Activated CD4-positive, alpha-beta memory T cell treated with anti-CD3 and anti-CD28 coated beads for 36 hours (primary cell): ENCODE measurements around the gene PPP2CA. TPM values are rescaled to one million over a fixed set of nuclear protein-coding genes. Genes with fewer than 3 reads are reported as not detected.
"Not testable (repeated sequence)": the region's sequence is repeated elsewhere in the genome, so short reads cannot be mapped to it uniquely, and the experiment has no call there.

Experiments
- CTCF ChIA-PET: fragments of 350-600 bp; sonication (Branson Sonifier 250); formaldehyde crosslinking; loops from one replicate; lab custom pipeline; 2021; ENCODE audit warnings: antibody characterized with exemption, inconsistent platforms; lab: Charles Lee
- POLR2A ChIA-PET: fragments of 350-600 bp; sonication (Branson Sonifier 250); formaldehyde crosslinking; loops from one replicate; lab custom pipeline; 2021; ENCODE audit warnings: antibody characterized with exemption; lab: Charles Lee
- DNase-seq: peaks from one replicate; pipeline ENCODE4 v3.0.0-alpha.2; 2020
- H3K27ac Mint-ChIP-seq: one replicate; pipeline ENCODE4 v1.8.0; 2021; ENCODE audit warnings: mixed read lengths
- H3K27me3 Mint-ChIP-seq: one replicate; pipeline ENCODE4 v1.8.0; 2021; ENCODE audit warnings: mixed read lengths
- H3K36me3 Mint-ChIP-seq: one replicate; pipeline ENCODE4 v1.8.0; 2021; ENCODE audit warnings: mixed read lengths
- H3K4me1 Mint-ChIP-seq: one replicate; pipeline ENCODE4 v1.8.0; 2021; ENCODE audit warnings: low read depth, mixed read lengths
- H3K4me3 Mint-ChIP-seq: one replicate; pipeline ENCODE4 v1.8.0; 2021; ENCODE audit warnings: mild to moderate bottlenecking, mixed read lengths
- H3K9me3 Mint-ChIP-seq: one replicate; pipeline ENCODE4 v1.8.0; 2021; ENCODE audit warnings: mixed read lengths
- intact Hi-C: fragments of 100-400 bp; cut with micrococcal nuclease; formaldehyde crosslinking; loops from one replicate; pipeline ENCODE4 v1.15.1; 2023
- total RNA-seq, 2 experiments: library from RNA; stranded (reverse); gene quantifications; one replicate each; pipeline ENCODE4 v1.2.3, GENCODE V29; 2021

The PPP2CA gene
- total RNA-seq, 2 experiments from 2014 or later: 144 to 164 TPM

- H3K4me3 Mint-ChIP-seq, H3K27ac Mint-ChIP-seq, POLR2A ChIA-PET, H3K4me1 Mint-ChIP-seq, H3K9me3 Mint-ChIP-seq, DNase-seq, H3K27me3 Mint-ChIP-seq, CTCF ChIA-PET, H3K36me3 Mint-ChIP-seq, intact Hi-C loops: not testable (repeated sequence)
These were observed 27.7 kb upstream of the PPP2CA start for GRCh38 chr5:134253368-134254153.

DNA sequence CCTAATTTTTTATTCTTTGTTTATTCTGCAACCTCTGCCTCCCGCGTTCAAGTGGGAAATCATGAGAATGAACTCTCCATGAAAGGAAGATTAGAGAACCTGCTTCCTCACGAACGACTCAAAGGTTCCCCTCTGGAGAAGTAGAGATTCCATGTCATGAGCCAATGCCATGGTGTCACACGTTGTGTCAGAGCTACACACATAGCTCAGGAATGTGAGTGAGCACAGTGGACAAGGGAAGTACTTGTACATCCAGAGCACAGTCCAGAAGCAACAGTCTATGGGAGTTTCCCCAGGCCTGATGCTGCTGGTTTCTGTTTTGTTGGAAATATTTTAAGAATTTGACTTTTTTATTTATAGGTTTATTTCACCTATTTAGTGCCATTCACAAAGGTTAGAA lies 26.8 kb upstream of the PPP2CA start:
- Mint-ChIP-seq H3K4me3 (no peak overlapping the region), H3K9me3 (no peaks in the 10 kb centered on the region), H3K4me1 (no peaks in the 10 kb centered on the region), H3K36me3 (no peaks in the 10 kb centered on the region), H3K27me3 (peaks cover 5% of the 10 kb centered on the region), H3K27ac (no peak overlapping the region)
- ChIA-PET CTCF (no interaction called here), POLR2A (no interaction called here)
- intact Hi-C loops: no loop called here
- DNase-seq: no peak

DNA sequence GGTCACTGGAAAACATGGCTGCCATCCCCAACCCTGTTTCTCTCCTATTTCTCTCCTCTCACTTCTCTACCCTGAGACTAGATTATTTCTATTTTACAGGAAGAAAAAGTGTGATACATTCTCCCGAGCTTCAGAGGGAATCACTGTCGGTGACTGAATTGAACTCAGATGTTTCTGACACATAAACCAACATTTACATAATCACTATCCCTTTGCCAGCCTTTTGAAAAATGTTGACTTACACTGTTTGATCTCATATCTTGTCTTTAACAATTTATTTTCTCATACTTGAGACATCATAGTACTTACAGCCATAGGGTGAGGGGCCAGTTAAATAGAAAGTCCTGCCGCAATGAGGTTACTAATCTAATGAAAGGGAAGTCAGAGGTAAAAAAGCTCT lies 25.1 kb upstream of the PPP2CA start:
- intact Hi-C loops: no loop called here
- H3K27ac Mint-ChIP-seq: no peak overlapping the region
- POLR2A ChIA-PET: no interaction called here
- no peak overlapping the region for H3K4me3 Mint-ChIP-seq
- no peaks in the 10 kb centered on the region for H3K4me1 Mint-ChIP-seq
- H3K27me3 Mint-ChIP-seq: peaks cover 5% of the 10 kb centered on the region
- DNase-seq: no peak
- CTCF ChIA-PET: interaction anchor here (1.4 kb wide), 2 partner anchors 67 to 336 kb away, joined by 4 read pairs; no protein-coding TSS in a partner anchor
- H3K9me3 Mint-ChIP-seq: no peaks in the 10 kb centered on the region
- no peaks in the 10 kb centered on the region for H3K36me3 Mint-ChIP-seq

DNA sequence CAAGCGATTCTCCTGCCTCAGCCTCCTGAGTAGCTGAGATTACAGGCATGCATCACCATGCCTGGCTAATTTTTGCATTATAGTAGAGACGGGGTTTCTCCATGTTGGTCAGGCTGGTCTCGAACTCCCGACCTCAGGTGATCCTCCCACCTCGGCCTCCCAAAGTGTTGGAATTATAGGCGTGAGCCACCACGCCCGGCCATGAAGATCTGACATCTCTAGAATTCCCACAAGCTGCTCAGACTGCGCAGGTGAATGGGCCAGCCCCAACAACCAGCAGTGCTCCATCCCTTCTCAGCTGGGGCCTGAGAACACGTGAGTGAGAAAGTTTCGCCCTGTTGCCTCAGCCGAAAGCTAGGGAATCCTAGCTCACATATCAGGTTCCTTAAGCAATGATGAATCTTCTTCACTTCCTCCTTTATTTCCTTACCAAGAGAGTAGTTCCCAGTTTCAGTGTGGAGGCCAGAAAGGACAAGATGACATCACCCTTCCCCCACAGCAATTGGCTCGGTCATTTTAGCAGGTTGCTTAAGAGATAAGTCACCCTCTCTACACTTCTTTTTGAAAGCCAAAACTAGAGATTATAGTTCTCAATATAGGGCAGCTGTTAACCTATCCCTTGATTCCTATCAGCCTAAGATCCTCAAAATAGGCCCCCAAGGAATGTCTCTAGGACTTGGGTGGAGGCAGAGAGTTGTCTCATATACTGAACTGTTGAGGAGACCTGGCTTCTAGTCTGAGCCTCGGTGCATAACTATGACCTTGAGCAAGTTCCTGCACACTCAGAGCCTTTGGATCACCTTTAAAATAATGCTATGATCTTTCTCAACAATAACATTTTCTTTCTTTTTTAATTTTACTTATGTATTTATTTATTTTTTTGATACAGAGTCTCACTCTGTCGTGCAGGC lies 23.9 kb upstream of the PPP2CA start:
- no peaks in the 10 kb centered on the region for H3K36me3 Mint-ChIP-seq
- H3K9me3 Mint-ChIP-seq: no peaks in the 10 kb centered on the region
- intact Hi-C loops: no loop called here
- no peaks in the 10 kb centered on the region for H3K4me1 Mint-ChIP-seq
- H3K4me3 Mint-ChIP-seq: no peak overlapping the region
- peaks cover 5% of the 10 kb centered on the region for H3K27me3 Mint-ChIP-seq
- no peak for DNase-seq
- no peak overlapping the region for H3K27ac Mint-ChIP-seq
- POLR2A ChIA-PET: no interaction called here
- CTCF ChIA-PET: interaction anchor here (1.4 kb wide), 1 partner anchor 338 kb away, joined by 4 read pairs; no protein-coding TSS in a partner anchor

DNA sequence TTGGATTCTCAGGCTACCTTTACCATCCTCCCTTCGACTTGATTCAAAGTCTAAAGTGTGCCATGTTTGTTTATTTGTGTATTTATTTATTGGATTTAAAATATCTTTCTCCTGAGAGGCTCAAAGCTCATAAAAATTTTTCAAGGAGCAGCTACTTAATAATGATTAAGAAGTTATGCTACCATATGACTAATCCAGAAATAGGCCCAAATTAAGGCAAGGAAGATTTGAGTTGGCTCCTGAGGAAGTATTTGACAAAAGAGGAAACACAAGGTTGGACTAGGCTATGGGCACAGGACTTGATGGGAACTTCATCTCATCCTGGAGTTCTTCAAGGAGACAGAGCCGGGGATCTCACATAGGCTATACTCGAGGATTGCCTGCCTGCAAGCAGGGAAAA lies 22.4 kb upstream of the PPP2CA start:
- intact Hi-C loops: no loop called here
- Mint-ChIP-seq H3K4me1 (no peaks in the 10 kb centered on the region), H3K27ac (no peak overlapping the region), H3K36me3 (no peaks in the 10 kb centered on the region), H3K27me3 (peaks cover 3% of the 10 kb centered on the region), H3K9me3 (no peaks in the 10 kb centered on the region), H3K4me3 (no peak overlapping the region)
- CTCF ChIA-PET: no interaction called here
- POLR2A ChIA-PET: no interaction called here
- no peak for DNase-seq

DNA sequence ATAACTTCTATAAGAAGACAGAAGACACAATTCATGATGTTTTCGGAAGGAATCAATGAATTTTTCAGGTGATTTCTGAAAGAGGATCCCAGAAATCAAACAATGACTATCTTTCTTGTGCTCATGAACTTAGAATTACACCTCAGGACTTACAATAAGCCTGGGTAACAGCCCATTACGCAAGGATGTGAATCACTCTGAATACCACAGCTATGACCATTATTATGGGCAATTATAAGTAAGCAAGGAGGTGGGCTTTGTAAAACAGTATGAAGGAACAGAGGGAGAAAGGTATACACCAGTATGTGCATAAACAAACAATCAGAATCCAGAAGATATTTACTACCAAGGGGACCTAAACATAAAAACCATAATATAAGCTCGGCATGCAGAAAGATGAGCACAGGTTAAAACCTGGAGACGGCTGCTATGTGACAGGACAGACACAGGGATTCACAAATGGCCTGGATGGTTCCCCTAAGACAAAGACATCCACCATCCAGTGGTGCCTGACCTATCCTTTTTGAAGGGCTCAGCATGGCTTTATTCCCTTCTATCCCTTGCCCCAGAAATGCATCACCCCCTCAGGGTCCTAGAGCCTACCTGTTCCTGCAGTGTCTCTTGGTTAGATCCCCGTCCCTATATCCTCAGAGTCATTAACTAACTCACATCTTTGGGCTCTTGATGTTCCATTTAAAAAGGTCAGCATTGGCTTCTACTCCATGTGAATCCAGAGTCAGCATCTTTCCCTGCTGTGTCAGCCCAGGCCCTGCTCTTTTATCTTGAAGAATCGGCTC lies 21.8 kb upstream of the PPP2CA start:
- POLR2A ChIA-PET: no interaction called here
- Mint-ChIP-seq H3K27ac (no peak overlapping the region), H3K27me3 (peaks cover 3% of the 10 kb centered on the region), H3K9me3 (no peaks in the 10 kb centered on the region), H3K36me3 (no peaks in the 10 kb centered on the region), H3K4me1 (no peaks in the 10 kb centered on the region), H3K4me3 (no peak overlapping the region)
- intact Hi-C loops: no loop called here
- CTCF ChIA-PET: no interaction called here
- DNase-seq: no peak

DNA sequence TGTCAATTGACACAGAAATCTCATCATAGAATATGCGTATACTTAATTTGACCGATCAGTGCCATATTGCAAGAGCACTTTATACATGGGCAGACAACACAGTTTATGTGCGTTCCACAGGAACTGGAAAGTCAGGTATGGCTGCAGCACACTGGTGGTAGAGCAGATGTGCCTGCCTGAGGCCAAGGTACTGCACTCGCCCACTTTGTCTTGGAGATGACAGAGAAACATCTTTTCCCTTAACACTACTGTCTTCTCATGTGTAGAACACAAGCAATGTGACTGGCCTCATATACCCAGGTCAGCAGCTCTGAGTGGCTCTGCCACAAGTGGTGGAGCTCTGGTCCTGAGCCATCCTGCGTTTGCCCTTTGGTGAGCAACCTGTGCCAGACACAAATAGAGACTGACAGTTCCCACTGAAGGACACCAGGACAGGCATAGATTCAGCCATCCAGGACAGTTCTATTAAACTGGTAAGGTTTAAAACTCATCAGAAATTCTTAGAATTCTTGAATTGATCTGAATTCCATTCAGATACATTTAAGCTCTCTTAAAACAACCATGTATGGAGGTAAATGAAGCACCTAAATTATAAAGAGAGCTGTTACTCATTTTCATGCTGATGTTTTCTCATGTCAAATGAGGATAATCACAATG lies 21.0 kb upstream of the PPP2CA start:
- ChIA-PET POLR2A (no interaction called here), CTCF (interaction anchor here (3.1 kb wide), 1 partner anchor 42 kb away, joined by 8 read pairs; no protein-coding TSS in a partner anchor)
- no peak overlapping the region for H3K4me3 Mint-ChIP-seq
- H3K4me1 Mint-ChIP-seq: no peaks in the 10 kb centered on the region
- no peaks in the 10 kb centered on the region for H3K9me3 Mint-ChIP-seq
- H3K27me3 Mint-ChIP-seq: peaks cover 3% of the 10 kb centered on the region
- DNase-seq: no peak
- no peak overlapping the region for H3K27ac Mint-ChIP-seq
- H3K36me3 Mint-ChIP-seq: no peaks in the 10 kb centered on the region
- intact Hi-C loops: no loop called here

GRCh38 chr5:134245692-134246091 lies 19.8 kb upstream of the PPP2CA start:
- no peaks in the 10 kb centered on the region for H3K27me3 Mint-ChIP-seq
- CTCF ChIA-PET: interaction anchor here (3.1 kb wide), 1 partner anchor 43 kb away, joined by 8 read pairs; no protein-coding TSS in a partner anchor
- intact Hi-C loops: no loop called here
- DNase-seq: no peak
- H3K36me3 Mint-ChIP-seq: no peaks in the 10 kb centered on the region
- no peaks in the 10 kb centered on the region for H3K4me1 Mint-ChIP-seq
- H3K4me3 Mint-ChIP-seq: no peak overlapping the region
- POLR2A ChIA-PET: no interaction called here
- H3K27ac Mint-ChIP-seq: no peak overlapping the region
- no peaks in the 10 kb centered on the region for H3K9me3 Mint-ChIP-seq

DNA sequence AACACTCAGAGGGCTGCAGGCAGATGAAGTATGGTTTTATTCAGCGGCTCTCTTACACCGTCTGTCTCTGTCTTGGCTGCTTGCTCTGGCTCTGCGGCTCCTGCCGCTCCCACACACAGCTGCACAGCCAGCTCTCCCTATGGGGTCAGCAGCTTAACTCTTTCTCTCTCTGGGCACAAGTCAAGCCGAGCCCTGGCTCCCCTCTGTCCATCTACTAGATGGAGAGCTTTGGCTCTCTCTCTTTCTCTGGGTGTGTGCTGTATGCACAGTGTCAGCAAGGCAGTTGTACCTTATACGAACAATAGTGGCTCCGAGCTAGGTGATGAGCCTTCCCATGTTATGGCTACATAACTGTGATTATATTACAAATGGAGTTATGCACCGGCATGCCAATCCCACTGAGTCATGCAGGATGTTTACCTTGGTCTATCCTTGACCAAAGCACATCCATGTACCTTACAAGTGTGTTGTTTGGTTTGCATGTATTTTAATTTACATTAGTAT lies 19.3 kb upstream of the PPP2CA start:
- Mint-ChIP-seq H3K9me3 (no peaks in the 10 kb centered on the region), H3K4me1 (no peaks in the 10 kb centered on the region), H3K4me3 (no peak overlapping the region), H3K27me3 (no peaks in the 10 kb centered on the region), H3K36me3 (no peaks in the 10 kb centered on the region), H3K27ac (no peak overlapping the region)
- POLR2A ChIA-PET: no interaction called here
- CTCF ChIA-PET: interaction anchor here (3.1 kb wide), 1 partner anchor 44 kb away, joined by 8 read pairs; no protein-coding TSS in a partner anchor
- intact Hi-C loops: no loop called here
- DNase-seq: no peak

DNA sequence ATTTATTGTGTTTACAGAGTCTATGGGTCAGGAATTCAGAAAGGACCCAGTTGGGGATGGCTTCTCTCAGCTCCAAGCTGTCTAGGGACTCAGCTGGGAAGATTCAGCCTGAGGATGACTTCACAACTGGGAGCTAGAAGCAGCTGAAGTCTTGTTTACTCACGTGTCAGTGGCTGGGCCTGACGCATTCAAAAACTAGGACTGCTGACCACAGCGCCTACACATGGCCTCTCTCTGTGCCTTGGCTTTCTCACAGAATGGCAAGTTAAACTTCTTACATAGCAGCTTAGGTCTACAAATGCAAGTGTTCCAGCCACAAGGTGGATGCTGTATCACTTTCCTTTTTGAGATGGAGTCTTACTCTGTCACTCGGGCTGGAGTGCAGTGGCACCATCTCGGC lies 16.3 kb upstream of the PPP2CA start:
- POLR2A ChIA-PET: no interaction called here
- Mint-ChIP-seq H3K27me3 (no peaks in the 10 kb centered on the region), H3K4me1 (no peaks in the 10 kb centered on the region), H3K36me3 (no peaks in the 10 kb centered on the region), H3K4me3 (no peak overlapping the region), H3K9me3 (no peaks in the 10 kb centered on the region), H3K27ac (no peak overlapping the region)
- intact Hi-C loops: no loop called here
- CTCF ChIA-PET: no interaction called here
- DNase-seq: peak; percentile 12

DNA sequence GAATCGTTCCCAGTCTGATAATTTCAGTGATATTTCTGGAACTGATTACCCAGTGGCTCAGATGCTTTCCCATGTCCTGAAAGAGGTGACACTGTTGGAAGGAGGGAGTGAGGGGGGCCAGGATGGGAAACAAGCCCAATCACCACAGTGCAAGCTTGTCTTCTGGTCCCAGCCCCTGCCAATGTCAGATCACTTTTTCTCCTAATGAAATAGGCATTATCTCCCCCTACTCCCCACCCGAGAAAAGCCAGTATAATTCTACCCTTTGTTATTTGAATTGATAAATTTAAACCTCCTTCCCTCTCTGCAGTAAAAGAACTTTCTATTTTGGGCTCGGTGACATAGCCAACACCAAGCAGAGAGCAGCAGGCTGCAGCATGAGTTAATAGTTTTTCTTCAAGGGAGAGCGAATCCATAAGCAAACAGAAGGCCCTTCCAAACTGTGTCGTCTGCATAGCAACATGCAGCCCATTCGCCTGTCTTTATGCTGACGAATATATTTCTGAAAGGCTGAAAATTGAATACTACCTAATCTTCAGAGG lies 14.6 kb upstream of the PPP2CA start:
- DNase-seq: no peak
- Mint-ChIP-seq H3K27me3 (no peaks in the 10 kb centered on the region), H3K36me3 (no peaks in the 10 kb centered on the region), H3K4me1 (no peaks in the 10 kb centered on the region), H3K27ac (no peak overlapping the region), H3K4me3 (no peak overlapping the region), H3K9me3 (no peaks in the 10 kb centered on the region)
- intact Hi-C loops: no loop called here
- ChIA-PET POLR2A (no interaction called here), CTCF (no interaction called here)
